ENCODE measurements around the gene MSX1. TPM values are rescaled to one million over a fixed set of nuclear protein-coding genes. Genes with fewer than 3 reads are reported as not detected.
A peak's percentile ranks its signal among the peaks of the same experiment; 100 is the strongest.
"Not testable (repeated sequence)": the region's sequence is repeated elsewhere in the genome, so short reads cannot be mapped to it uniquely, and the experiment has no call there.

The MSX1 gene
- 0.54 and 3.1 TPM in 2 replicates for polyA plus RNA-seq (2014; cell fraction: cytosol; rRNA removed)
- polyA plus RNA-seq (2014; cell fraction: nucleus; rRNA removed), result 0.54 and 2.1 TPM in 2 replicates

DNA sequence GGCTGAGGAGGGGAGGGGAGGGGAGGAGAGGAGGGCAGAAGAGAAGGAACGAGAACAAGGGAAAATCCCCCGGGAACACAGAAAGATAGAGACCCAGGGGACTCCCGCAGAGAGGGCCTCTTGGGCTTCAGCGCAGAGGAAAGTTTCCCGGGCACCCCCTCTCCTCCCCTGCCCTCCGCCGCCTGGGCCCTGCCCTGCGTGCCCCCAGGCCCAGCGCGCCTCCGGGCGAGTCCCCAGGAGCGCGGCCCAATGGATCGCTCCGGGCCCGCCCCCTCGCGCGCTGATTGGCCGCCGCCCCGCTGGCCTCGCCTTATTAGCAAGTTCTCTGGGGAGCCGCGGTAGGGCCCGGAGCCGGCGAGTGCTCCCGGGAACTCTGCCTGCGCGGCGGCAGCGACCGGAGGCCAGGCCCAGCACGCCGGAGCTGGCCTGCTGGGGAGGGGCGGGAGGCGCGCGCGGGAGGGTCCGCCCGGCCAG is at the start of gene MSX1:
Gene MSX1, plus strand, starts transcription at position 341 of the 474 bp plus-strand sequence. CDS start 235 bp downstream, outside the sequence.
- DNase-seq (ENCODE audit: low spot score), result peak; percentile 75

- no peak for DNase-seq (ENCODE audit: low spot score)
Observed at GRCh38 chr4:4810092-4810774, 49.2 kb upstream of the MSX1 start.

DNA sequence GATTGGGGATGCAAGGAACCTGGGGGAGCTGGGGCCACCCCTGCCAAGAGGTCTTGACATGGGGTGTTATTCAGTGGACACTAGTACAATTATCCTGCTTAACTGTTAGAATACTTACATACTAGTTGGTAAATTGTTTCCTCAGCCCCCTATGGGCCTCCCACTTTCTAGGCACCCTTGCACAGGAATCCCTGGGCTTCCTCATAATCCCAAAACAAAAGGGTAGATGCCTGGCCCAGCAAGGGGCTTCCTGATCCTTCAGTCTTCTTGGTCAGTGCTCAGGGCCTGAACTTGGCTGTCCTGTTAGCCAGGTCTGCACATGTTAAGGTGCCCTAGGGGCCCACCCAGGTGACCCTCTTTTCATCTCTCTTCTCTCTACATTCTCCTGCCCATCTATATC is 48.7 kb upstream of the MSX1 start:
- no peak for DNase-seq (ENCODE audit: low spot score)

DNA sequence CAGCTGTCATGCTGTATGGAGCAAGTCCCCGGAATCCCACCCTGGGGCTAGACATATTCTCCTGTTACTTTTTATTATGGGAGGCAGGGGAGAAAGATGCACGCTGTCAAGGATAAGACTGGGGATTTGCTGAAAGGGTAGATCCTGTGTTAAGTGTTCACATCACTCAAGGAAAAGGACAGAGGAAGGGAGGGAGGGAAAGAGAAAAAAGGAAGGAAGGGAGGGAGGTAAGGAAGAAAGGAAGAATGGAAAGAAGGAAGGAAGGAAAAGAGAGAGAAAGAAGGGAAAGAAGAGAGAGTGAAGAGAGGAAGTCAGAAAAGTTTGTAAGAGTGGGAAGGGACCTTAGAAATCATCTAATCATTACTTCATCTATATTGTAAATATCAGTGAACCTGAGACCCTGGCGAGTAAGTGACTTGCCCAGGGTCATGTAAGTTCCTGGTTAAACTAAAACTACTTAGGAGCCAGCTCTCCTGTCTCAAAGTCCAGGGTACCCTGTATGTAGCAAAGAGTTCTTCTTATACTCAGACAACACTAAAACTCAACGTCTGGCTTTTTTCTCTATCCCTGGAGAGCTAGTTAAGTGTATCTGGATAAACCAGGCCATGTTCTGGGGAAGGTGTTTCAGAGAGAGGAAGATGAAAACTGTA is 47.2 kb upstream of the MSX1 start:
- no peak for DNase-seq (ENCODE audit: low spot score)

GRCh38 chr4:4818415-4819212 is 40.9 kb upstream of the MSX1 start:
- DNase-seq (ENCODE audit: low spot score), result peak; percentile 82

GRCh38 chr4:4819213-4819606 is 40.3 kb upstream of the MSX1 start:
- no peak for DNase-seq (ENCODE audit: low spot score)

GRCh38 chr4:4820261-4820660 is 39.2 kb upstream of the MSX1 start:
- peak; percentile 73 for DNase-seq (ENCODE audit: low spot score)

DNA sequence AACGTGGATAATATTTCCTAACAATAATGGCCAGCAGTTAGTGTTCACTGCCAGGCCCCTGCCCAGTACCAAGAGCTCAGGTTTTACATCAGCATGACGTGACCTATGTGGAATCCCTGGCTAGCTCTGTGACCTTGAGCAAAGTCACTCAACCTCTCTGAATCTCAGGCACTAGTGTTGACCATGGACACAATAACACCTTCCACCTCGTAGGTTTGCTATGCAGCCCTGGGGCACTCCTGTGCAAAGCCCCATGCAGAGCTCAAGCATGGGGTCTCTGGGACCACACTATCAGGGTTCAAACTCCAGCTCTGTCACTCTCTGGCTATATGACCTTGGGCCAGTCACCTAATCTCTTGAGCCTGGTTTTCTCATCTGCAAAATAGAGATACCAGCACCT is 38.7 kb upstream of the MSX1 start:
- no peak for DNase-seq (ENCODE audit: low spot score)

GRCh38 chr4:4821577-4821976 is 37.9 kb upstream of the MSX1 start:
- DNase-seq (ENCODE audit: low spot score), result no peak

DNA sequence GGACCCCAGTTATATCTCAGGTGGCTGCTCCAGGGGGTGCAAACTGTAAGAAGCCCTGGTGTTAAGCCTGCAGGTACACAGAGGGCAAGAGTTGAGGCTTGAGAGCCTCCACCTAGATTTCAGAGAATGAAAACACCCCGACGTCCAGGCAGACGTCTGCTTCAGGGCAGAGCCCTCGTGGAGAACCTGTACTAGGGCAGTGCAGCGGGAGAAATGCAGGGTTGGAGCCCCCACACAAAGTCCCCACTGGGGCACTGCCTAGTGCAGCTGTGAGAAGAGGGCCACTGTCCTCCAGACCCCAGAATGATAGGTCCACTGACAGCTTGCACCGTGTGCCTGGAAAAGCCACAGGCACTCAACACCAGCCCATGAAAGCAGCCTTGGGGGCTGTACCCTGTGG is 37.2 kb upstream of the MSX1 start:
- DNase-seq (ENCODE audit: low spot score), result not testable (repeated sequence)

GRCh38 chr4:4823621-4824162 is 35.8 kb upstream of the MSX1 start:
- DNase-seq (ENCODE audit: low spot score), result no peak

GRCh38 chr4:4824232-4824631 is 35.2 kb upstream of the MSX1 start:
- DNase-seq (ENCODE audit: low spot score), result no peak

DNA sequence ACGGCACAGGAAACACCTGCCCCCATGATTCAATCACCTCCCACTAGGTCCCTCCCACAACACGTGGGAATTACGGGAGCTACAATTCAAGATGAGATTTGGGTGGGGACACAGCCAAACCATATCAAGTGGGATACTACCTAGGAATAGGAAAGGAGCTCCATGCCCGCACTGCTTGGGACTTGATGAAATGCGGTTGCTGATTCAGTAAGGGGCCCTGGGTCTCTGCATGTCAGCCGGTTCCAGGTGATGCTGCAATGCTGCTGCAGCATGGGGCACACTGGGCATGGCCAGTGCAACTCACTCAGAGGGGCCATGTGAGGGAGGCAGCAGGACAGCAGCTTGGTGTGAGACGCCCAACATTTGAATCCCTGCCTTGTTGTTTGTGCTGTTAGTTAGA is 34.0 kb upstream of the MSX1 start:
- no peak for DNase-seq (ENCODE audit: low spot score)

DNA sequence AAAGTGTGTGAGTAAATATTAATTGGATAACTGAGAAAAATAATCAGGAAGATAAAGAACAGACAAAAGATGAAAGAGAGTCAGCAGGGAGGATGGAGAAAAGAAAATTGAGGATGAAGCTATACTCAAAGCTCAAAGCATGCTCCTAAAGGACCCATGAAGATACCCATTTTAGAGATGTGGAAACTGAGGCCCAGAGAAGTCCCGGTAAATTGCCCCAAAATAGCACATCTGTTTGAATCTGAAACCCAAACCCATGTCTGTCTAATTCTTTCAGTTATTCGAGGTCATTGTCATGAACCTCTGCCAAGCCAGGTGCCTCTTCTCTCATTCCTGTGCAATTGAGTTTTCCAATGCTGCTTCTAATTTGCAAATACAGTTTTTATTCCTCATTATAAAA is 29.6 kb upstream of the MSX1 start:
- no peak for DNase-seq (ENCODE audit: low spot score)

- no peak for DNase-seq (ENCODE audit: low spot score)
Observed at GRCh38 chr4:4831266-4831665, 28.2 kb upstream of the MSX1 start.

- DNase-seq (ENCODE audit: low spot score), result no peak
Observed at GRCh38 chr4:4831825-4832224, 27.6 kb upstream of the MSX1 start.

DNA sequence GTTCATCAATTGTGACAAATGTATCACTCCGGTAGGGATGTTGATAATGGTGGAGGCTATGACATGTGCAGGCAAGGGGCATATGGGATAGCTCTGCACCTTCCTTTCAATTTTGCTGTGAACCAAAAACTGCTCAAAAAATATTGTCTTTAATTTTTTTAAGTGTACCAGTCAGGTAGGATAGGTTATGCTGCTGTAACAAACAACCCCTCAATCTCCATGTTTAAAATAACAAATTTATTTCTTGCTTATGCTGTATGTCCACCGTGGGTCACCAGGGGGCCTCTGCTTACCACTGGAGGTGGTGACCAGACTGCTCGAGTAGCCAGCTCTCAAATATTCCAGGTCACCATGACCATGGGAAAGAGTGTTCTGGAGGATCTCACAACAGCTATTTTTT is 23.4 kb upstream of the MSX1 start:
- DNase-seq (ENCODE audit: low spot score), result no peak

DNA sequence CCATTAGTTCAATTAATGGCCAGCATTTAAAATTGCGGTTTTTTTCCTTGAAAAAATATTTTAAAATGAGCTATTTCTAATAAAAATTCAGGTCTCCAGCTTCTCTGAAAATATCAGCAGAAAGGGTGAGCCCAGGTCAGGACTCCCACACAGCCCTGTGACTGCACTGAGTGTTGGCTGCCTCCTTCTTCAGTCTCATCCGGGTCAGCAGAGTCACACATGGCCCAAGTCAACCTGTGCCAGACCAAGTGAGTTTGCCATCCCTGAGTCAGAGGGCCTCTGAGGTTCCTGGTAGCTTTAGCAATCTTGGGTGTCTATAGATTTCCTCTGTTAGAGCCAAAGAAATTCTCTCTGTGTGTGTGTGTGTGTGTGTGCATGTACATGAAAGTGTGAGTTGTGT is 22.1 kb upstream of the MSX1 start:
- DNase-seq (ENCODE audit: low spot score), result no peak

GRCh38 chr4:4838051-4838935 is 21.2 kb upstream of the MSX1 start:
- DNase-seq (ENCODE audit: low spot score), result peak; percentile 49

DNA sequence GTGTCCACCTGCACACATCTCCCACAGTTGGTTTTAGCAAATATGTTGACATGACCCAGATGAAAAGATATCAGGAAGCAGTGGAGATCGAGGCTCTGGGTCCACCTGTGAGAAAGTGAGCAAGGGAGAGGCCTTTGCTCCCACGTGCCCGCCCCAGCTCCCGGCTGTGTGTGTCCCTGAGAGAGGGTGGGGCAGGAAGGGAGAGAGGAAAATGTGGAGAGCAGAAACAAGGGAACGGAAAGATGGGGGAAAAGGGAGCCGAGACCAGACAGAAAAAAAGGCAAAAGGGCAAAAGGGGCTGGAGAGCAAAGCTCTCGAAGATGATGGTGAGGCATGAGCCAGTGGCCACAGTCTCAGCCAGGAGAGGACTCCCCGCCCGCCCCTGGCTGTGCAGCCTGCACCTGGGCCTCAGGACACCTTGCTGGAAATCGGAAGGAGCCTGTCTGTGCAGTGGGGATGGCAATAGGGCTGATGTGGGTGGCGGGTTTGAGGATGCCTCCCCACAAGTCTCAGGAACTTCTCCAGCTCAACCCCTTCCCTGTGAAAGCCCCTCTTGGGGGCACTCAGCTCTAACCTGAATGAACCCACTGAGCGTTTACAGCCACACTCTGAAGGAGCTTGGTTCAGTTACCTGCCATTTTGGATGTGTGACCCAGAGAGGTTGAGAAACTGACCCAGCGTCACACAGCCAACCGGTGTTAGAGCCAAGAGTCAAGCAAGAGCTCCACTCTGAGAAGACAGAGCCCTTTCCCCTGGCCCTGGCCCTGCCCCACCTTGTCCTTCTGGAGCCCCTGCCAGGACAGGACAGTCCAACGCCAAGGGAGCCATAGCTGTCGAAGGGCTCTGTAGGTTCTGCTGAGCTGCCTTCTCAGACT is 20.3 kb upstream of the MSX1 start:
- no peak for DNase-seq (ENCODE audit: low spot score)

Data from SK-N-DZ (cell line).